Tibial artery (tissue), 4 donors: ENCODE results near the gene FRRS1L.

Experiments used
- DNase-seq, 2 donors: peaks; one replicate each; pipeline ENCODE4 v3.0.0-alpha.2; 2019
- H3K27ac ChIP-seq, 2 donors: fragments of 200-600 bp; sonication (generic) in 1 of 2; 1 replicate in 1 of 2; 2 replicates in 1 of 2; pipeline ENCODE4 v1.5.1; 2018 to 2019; ENCODE audit warnings: mild to moderate bottlenecking in 1 of 2
- H3K27me3 ChIP-seq, 2 donors: fragments of 200-600 bp; sonication (generic) in 1 of 2; one replicate each; pipeline versions ENCODE4 v1.5.1 to v1.6.0; 2016 to 2019
- H3K36me3 ChIP-seq, 3 donors: fragments of 200-600 bp; sonication (generic) in 2 of 3; one replicate each; pipeline ENCODE4 v1.5.1; 2016 to 2019; ENCODE audit warnings: mild to moderate bottlenecking in 2 of 3
- H3K4me1 ChIP-seq, 4 donors: fragments of 200-600 bp; sonication (generic) in 2 of 4; 1 replicate in 3 of 4; 2 replicates in 1 of 4; pipeline ENCODE4 v1.5.1; 2016 to 2019
- H3K4me3 ChIP-seq, 2 donors: fragments of 200-600 bp; sonication (generic) in 1 of 2; 1 replicate in 1 of 2; 2 replicates in 1 of 2; pipeline ENCODE4 v1.5.1; 2018 to 2019; ENCODE audit warnings: mild to moderate bottlenecking in 2 of 2
- H3K9me3 ChIP-seq, 3 donors: fragments of 200-600 bp; sonication (generic) in 1 of 3; one replicate each; pipeline ENCODE4 v1.5.1; 2016 to 2019
- intact Hi-C: fragments of 100-400 bp; cut with DNase I; formaldehyde crosslinking; loops from one replicate; pipeline ENCODE4 v1.15.0; 2023; ENCODE audit warnings: low total_unique reads
- TF ChIP-seq, protein P1 (sequence below), 2 experiments: fragments of 200-600 bp in 1 of 2; fragments of 450-650 bp in 1 of 2; IDR thresholded peaks; one replicate each; pipeline ENCODE4 v1.5.1; 2017 to 2019; ENCODE audit warnings: antibody characterized with exemption in 2 of 2, mild to moderate bottlenecking in 1 of 2, moderate library complexity in 1 of 2

Gene FRRS1L

DNA sequence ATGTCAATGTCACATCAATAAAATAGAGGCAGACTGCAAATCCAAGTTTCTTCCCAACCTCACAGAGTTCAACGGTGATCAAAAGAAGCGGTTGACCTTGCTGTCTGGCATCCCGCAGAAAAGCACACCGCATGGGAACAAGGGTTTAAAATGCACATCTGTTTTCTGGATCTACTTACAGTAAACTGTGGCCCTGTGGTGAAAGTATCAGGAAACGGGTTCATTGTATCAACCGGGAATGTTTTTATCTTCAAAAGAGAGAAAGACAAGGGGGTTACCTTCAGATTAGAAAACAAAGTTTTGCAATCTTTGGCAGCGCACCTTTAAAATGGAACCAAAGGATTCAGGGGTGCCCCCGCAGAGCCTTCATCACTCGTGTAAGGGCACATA lies 15.5 kb upstream of the FRRS1L start:
- Histone ChIP-seq H3K4me1 (no peaks in the 10 kb centered on the region), H3K4me3 (no peak overlapping the region), H3K27me3 (no peaks in the 10 kb centered on the region), H3K9me3 (no peaks in the 10 kb centered on the region), H3K36me3 (no peaks in the 10 kb centered on the region), H3K27ac (no peak overlapping the region)
- intact Hi-C loops, result no loop called here
- TF ChIP-seq, protein P1, sequence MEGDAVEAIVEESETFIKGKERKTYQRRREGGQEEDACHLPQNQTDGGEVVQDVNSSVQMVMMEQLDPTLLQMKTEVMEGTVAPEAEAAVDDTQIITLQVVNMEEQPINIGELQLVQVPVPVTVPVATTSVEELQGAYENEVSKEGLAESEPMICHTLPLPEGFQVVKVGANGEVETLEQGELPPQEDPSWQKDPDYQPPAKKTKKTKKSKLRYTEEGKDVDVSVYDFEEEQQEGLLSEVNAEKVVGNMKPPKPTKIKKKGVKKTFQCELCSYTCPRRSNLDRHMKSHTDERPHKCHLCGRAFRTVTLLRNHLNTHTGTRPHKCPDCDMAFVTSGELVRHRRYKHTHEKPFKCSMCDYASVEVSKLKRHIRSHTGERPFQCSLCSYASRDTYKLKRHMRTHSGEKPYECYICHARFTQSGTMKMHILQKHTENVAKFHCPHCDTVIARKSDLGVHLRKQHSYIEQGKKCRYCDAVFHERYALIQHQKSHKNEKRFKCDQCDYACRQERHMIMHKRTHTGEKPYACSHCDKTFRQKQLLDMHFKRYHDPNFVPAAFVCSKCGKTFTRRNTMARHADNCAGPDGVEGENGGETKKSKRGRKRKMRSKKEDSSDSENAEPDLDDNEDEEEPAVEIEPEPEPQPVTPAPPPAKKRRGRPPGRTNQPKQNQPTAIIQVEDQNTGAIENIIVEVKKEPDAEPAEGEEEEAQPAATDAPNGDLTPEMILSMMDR (IDR thresholded peaks at IDR 0.05), result no peak
- no peak for DNase-seq

DNA sequence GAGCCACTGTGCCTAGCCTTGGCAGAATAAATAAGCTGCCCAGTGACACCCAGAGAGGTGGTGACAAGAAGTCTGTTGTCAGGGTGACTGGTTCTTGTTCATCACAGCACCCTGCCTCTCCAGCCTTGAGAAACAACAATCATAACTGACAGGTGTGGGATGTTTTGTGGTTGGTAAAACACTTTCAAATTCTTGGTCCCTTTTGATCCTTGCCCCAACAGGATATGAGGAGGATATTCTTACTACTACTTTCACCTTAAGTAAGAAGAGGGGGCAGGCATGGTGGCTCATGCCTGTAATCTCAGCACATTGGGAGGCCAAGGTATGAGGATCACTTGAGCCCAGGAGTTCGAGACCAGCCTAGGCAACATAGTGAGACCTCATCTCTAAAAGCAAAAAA lies 14.2 kb upstream of the FRRS1L start:
- intact Hi-C loops, result no loop called here
- TF ChIP-seq, protein P1 (IDR thresholded peaks at IDR 0.05), result no peak
- H3K9me3 ChIP-seq, result no peaks in the 10 kb centered on the region
- H3K27me3 ChIP-seq, result no peaks in the 10 kb centered on the region
- H3K27ac ChIP-seq, result no peak overlapping the region
- H3K4me1 ChIP-seq, result no peaks in the 10 kb centered on the region
- H3K36me3 ChIP-seq, result no peaks in the 10 kb centered on the region
- H3K4me3 ChIP-seq, result no peak overlapping the region
- no peak for DNase-seq

DNA sequence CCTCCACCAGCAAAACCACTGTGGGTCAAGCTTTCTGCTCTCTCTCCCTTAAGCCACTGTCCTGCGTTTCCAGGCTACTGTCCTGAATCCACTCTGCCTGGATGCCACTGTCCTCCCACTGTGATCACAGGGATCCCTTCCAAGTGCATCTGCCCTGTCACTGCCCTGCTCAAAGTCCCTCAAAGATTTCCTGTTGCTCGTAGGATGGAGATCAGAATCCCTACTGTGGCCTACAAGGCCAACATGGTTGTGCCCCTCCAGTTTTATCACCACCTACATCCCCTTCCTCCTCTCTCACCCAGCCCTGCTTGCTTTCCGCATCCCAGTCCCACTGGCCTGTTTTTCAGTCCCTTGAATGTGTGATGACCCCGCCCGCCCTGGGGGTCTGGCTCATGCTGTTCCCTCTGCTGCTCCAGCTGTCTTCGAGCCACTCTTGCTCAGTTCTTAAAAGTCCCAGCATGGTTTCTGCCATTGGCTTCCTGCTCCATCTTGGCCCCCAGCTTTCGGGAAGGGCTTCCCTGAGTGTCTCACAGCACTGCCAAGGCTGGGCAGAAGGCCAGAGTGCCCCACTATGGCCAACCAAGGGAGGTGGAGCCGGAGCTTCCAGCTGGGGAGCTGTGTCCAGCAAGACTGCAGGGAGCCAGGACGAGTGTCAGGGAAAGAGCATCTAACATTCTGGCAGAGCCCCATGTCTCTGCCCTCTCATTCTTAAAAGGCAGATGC lies 12.9 kb upstream of the FRRS1L start:
- Histone ChIP-seq H3K36me3 (no peaks in the 10 kb centered on the region), H3K27ac (no peak overlapping the region), H3K9me3 (no peaks in the 10 kb centered on the region), H3K4me1 (no peaks in the 10 kb centered on the region), H3K27me3 (no peaks in the 10 kb centered on the region), H3K4me3 (no peak overlapping the region)
- DNase-seq, result no peak
- intact Hi-C loops, result no loop called here
- TF ChIP-seq, protein P1 (IDR thresholded peaks at IDR 0.05), result no peak

DNA sequence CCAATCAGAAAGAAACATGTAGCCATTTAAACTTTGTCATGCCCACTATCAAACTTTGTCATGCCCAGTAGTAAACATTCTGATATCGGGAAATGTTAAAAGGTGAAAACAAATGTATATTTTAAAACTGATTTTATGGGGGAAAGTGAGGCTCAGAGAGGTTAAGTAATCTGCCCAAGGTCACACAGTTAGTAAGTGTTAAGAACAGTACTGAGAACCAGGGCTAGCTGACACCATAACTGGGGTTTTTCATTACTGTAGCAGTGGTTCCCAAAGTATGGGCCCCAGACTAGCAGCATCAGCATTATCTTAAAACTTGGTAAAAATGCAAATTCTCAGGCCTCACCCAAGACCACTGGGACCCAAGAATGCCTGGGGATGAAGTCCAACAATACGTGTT lies 9.9 kb upstream of the FRRS1L start:
- no peaks in the 10 kb centered on the region for H3K36me3 ChIP-seq
- intact Hi-C loops, result no loop called here
- H3K4me3 ChIP-seq, result no peak overlapping the region
- H3K27ac ChIP-seq, result no peak overlapping the region
- H3K9me3 ChIP-seq, result no peaks in the 10 kb centered on the region
- TF ChIP-seq, protein P1 (IDR thresholded peaks at IDR 0.05), result no peak
- H3K4me1 ChIP-seq, result no peaks in the 10 kb centered on the region
- no peaks in the 10 kb centered on the region for H3K27me3 ChIP-seq
- DNase-seq, result no peak

DNA sequence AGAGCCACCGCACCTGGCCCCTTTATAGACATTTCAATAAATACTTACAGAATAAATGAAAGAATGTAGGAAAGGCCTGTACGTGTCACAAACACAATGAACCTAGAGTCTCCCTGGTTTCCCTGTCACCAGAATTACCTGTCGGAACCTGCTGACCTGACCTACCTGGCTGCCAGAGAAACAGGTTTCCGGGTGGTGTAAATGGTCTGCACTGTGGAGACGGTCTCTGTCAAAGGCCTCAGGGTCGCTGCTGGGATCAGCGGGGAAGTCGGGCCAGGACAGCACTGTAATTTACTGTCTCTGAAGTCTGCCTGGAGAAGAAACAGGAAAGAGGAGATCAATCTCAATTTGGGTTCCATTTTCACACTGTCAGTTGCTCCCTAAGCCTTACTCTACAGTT lies 9.3 kb upstream of the FRRS1L start:
- Histone ChIP-seq H3K27ac (no peak overlapping the region), H3K9me3 (no peaks in the 10 kb centered on the region), H3K4me1 (no peaks in the 10 kb centered on the region), H3K27me3 (no peaks in the 10 kb centered on the region), H3K4me3 (no peak overlapping the region), H3K36me3 (no peaks in the 10 kb centered on the region)
- DNase-seq, result no peak
- intact Hi-C loops, result no loop called here
- TF ChIP-seq, protein P1 (IDR thresholded peaks at IDR 0.05), result no peak

DNA sequence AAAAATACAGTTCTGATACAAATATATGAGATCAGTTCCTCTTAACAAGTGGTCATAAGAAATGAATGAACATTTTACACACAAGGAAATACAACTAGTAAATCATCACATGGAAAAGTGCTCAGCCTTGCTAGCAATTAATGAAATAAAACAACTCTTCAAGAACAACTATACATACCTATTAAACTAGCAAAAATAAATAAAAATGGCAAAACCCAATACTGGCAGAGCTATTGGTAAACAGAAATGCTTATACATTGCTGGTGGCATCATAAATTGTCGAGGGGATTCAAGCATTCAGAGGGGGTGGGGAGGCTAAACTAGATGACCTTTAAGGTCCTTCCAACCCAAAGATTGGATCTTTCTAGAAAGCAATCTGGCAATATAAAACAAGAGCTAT lies 5.9 kb upstream of the FRRS1L start:
- peaks cover 0 to 12% of the 10 kb centered on the region in 2 donors for H3K27me3 ChIP-seq

More for the DNA sequence above, 5.9 kb upstream of the FRRS1L start:
- no peak for DNase-seq
- Histone ChIP-seq H3K9me3 (no peaks in the 10 kb centered on the region), H3K4me1 (no peaks in the 10 kb centered on the region), H3K27ac (no peak overlapping the region), H3K4me3 (no peak overlapping the region), H3K36me3 (no peaks in the 10 kb centered on the region)
- intact Hi-C loops, result no loop called here
- TF ChIP-seq, protein P1 (IDR thresholded peaks at IDR 0.05), result no peak
